Upper lobe of left lung (tissue), 4 donors: ENCODE measurements around the gene PDXDC1.
"Not testable (repeated sequence)": the region's sequence is repeated elsewhere in the genome, so short reads cannot be mapped to it uniquely, and the experiment has no call there.

Experiments used
- CTCF ChIP-seq, 6 experiments: fragments of 450-650 bp in 4 of 6; fragments of 200-600 bp in 2 of 6; sonication (generic) in 2 of 6; IDR thresholded peaks; one replicate each; pipeline ENCODE4 v1.5.1; 2016 to 2019; ENCODE audit warnings: antibody characterized with exemption in 6 of 6
- EP300 ChIP-seq, 4 donors: sonication (generic); formaldehyde crosslinking; IDR thresholded peaks; one replicate each; pipeline ENCODE4 v1.5.1; 2017; ENCODE audit warnings: antibody characterized with exemption in 4 of 4, control low read depth in 2 of 4
- POLR2A ChIP-seq, 4 donors: fragments of 450-650 bp; IDR thresholded peaks; one replicate each; pipeline ENCODE4 v1.5.1; 2016 to 2017; ENCODE audit warnings: antibody characterized with exemption in 4 of 4, mild to moderate bottlenecking in 2 of 4
- POLR2AphosphoS5 ChIP-seq, 2 donors: sonication (generic); formaldehyde crosslinking; IDR thresholded peaks; one replicate each; pipeline ENCODE4 v1.5.1; 2017; ENCODE audit warnings: antibody characterized with exemption in 2 of 2

GRCh38 chr16:15066690-15067089 lies 91.9 kb downstream of the PDXDC1 start:
- not testable (repeated sequence) for TF ChIP-seq CTCF, POLR2A, POLR2AphosphoS5, EP300 (IDR thresholded peaks at IDR 0.05)
